Measurements from ENCODE around the gene AKAP8. TPM values are rescaled to one million over a fixed set of nuclear protein-coding genes. Genes with fewer than 3 reads are reported as not detected.

The AKAP8 gene
- total and polyA plus RNA-seq, 12 donors, result 13.0 to 45.8 (median 29.3) TPM

- intact Hi-C loops (cut with DNase I), result loop anchor here in 1 of 2 donors (10.0 kb wide), 1 partner anchor 175 kb away; no protein-coding TSS in a partner anchor
- 1 to 9% (median 4%) methylated on average over 6 to 56 of the region's 56 CpGs for WGBS, 4 donors
- Histone ChIP-seq H3K27me3 (no peaks in the 10 kb centered on the region), H3K9me3 (replicated peaks in 1 of 3) (no peaks in the 10 kb centered on the region), H3K36me3 (replicated peaks in 1 of 2) (peaks cover 0 to 10% of the 10 kb centered on the region in 2 donors), H3K4me3 (peak overlapping the region in 3 of 4 donors; percentile 48 to 97 (median 76)), H3K27ac (peak overlapping the region; percentile 46 to 98 (median 95)), H3K4me1 (replicated peaks in 1 of 2) (peaks cover 11 to 40% of the 10 kb centered on the region in 2 donors)
- TF ChIP-seq, protein P1, sequence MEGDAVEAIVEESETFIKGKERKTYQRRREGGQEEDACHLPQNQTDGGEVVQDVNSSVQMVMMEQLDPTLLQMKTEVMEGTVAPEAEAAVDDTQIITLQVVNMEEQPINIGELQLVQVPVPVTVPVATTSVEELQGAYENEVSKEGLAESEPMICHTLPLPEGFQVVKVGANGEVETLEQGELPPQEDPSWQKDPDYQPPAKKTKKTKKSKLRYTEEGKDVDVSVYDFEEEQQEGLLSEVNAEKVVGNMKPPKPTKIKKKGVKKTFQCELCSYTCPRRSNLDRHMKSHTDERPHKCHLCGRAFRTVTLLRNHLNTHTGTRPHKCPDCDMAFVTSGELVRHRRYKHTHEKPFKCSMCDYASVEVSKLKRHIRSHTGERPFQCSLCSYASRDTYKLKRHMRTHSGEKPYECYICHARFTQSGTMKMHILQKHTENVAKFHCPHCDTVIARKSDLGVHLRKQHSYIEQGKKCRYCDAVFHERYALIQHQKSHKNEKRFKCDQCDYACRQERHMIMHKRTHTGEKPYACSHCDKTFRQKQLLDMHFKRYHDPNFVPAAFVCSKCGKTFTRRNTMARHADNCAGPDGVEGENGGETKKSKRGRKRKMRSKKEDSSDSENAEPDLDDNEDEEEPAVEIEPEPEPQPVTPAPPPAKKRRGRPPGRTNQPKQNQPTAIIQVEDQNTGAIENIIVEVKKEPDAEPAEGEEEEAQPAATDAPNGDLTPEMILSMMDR (IDR thresholded peaks at IDR 0.05), result no peak
- TF ChIP-seq POLR2A (IDR thresholded peaks at IDR 0.05), result no peak
- peak in 6 of 7 donors; percentile 55 to 77 (median 62) for DNase-seq
Measured at GRCh38 chr19:15379999-15380647, 536 bp upstream of the AKAP8 start.

- Histone ChIP-seq H3K4me3 (peak overlapping the region; percentile 61 to 98 (median 86)), H3K9me3 (replicated peaks in 1 of 3) (no peaks in the 10 kb centered on the region), H3K36me3 (replicated peaks in 1 of 2) (peaks cover 0 to 10% of the 10 kb centered on the region in 2 donors), H3K4me1 (replicated peaks in 1 of 2) (peaks cover 25 to 55% of the 10 kb centered on the region in 2 donors), H3K27ac (peak overlapping the region; percentile 86 to 98 (median 95)), H3K27me3 (no peaks in the 10 kb centered on the region)
- DNase-seq, result peak in 6 of 7 donors; percentile 58 to 77 (median 70)
- intact Hi-C loops (cut with DNase I), result loop anchor here in 1 of 2 donors (10.0 kb wide), 1 partner anchor 176 kb away; no protein-coding TSS in a partner anchor
- WGBS, 4 donors, result 0 to 1% (median 0%) methylated on average over 9 to 22 of the region's 22 CpGs
- TF ChIP-seq, protein P1 (IDR thresholded peaks at IDR 0.05), result no peak
- peak in 1 of 2 donors; percentile 27 for TF ChIP-seq POLR2A (IDR thresholded peaks at IDR 0.05)
Measured at GRCh38 chr19:15378534-15379082, 979 bp downstream of the AKAP8 start.

DNA sequence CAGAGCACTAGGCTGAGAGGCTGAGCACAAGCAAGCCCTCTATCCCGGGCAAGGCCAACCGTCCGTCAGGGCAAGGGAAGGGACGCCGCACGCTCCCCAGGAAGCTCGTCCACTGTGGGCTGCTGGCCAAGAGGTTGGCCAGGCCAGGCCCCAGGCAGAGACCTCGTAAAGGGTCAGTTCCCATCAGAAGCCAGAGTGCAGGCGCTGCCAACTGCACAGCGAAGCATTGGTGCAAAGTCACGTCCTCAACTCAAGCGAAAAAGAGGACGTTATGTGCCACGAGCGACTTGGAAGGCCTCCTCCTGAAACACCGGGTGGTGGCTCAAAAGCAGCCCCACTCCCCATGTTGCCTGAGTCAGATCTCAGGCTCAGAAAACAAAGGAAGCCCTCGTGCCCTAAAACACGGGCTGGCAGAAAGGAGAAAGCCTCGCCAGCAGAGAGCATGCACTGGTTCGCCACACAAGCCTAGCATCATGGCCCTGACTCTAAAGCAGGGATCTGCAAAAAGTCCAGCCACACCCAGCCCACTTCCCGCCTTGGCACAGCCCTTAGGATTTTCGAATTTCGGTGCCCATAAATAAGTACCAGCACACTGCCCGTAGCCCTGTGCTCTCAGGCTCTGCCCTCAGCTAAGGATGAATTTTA, 4.7 kb downstream of the AKAP8 start:
- peaks cover 0 to 37% of the 10 kb centered on the region in 2 donors for H3K36me3 ChIP-seq (replicated peaks in 1 of 2)
- H3K27ac ChIP-seq, result peak overlapping the region; percentile 1 to 80 (median 65)
- TF ChIP-seq, protein P1 (IDR thresholded peaks at IDR 0.05), result no peak
- peak in 1 of 2 donors; percentile 73 for TF ChIP-seq POLR2A (IDR thresholded peaks at IDR 0.05)
- peaks cover 25 to 46% of the 10 kb centered on the region in 2 donors for H3K4me1 ChIP-seq (replicated peaks in 1 of 2)
- no peaks in the 10 kb centered on the region for H3K9me3 ChIP-seq (replicated peaks in 1 of 3)
- WGBS, 4 donors, result 25 to 44% (median 32%) methylated on average over 19 to 24 of the region's 24 CpGs
- peak; percentile 77 to 95 (median 93) for DNase-seq
- intact Hi-C loops (cut with DNase I), result loop anchor here (5.0 to 10.0 kb wide), 2 partner anchors 108 to 180 kb away; no protein-coding TSS in a partner anchor
- H3K27me3 ChIP-seq, result no peaks in the 10 kb centered on the region
- peak overlapping the region in 1 of 4 donors; percentile 18 for H3K4me3 ChIP-seq
